T follicular helper cell (primary cell): ENCODE results near the gene ARHGEF7.

ENCODE experiments used
- DNase-seq: peaks from one replicate; pipeline ENCODE4 v3.0.0-alpha.2; 2020; ENCODE audit warnings: low read depth

ARHGEF7 gene

GRCh38 chr13:111139873-111140561, 24.9 kb downstream of the ARHGEF7 start:
- no peak for DNase-seq

GRCh38 chr13:111140562-111141105, 25.5 kb downstream of the ARHGEF7 start:
- DNase-seq, result no peak

GRCh38 chr13:111142472-111142871, 27.4 kb downstream of the ARHGEF7 start:
- DNase-seq, result no peak

- no peak for DNase-seq
Observed at GRCh38 chr13:111143865-111144540, 28.9 kb downstream of the ARHGEF7 start.

DNA sequence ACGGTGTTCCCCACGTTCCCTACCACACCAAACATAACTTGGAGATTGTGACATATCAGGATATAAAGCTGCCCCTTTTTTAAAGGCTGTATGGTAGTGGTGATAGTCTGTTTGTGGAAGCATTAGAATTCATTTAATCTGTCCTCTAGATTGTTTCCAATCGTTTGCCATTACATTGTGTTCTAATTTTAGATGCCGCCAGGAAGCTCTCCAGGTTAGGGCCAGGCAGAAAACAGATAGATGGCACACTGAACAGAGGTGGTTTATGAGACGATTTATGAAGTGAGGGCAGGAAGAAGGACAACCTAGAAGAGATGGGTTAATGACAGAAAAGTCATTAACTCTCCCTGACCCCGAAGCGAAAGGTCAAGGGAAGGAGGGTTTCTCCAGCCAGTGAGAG, 30.0 kb downstream of the ARHGEF7 start:
- no peak for DNase-seq

- DNase-seq, result no peak
Observed at GRCh38 chr13:111145506-111145905, 30.4 kb downstream of the ARHGEF7 start.

DNA sequence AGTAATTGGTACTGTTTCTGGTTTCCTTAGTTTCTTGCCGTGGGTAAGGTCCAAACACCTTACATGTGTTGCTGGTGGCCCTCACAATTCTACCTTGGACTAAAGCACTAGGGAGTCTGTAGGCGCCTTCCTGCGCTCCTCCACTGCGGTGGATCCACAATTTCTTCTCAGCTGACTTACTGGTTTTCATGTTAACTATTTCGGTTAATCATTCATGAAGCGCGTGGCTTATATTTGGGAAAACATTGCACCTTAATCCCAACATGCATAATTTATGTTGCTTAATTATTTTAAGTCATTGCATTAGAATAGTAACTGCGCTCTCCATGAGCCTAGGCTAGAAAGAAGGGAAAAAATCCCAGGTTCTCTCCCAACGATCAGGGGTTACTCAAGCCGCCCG, 37.7 kb downstream of the ARHGEF7 start:
- no peak for DNase-seq

GRCh38 chr13:111153279-111153976, 38.3 kb downstream of the ARHGEF7 start:
- peak; percentile 88 for DNase-seq

DNA sequence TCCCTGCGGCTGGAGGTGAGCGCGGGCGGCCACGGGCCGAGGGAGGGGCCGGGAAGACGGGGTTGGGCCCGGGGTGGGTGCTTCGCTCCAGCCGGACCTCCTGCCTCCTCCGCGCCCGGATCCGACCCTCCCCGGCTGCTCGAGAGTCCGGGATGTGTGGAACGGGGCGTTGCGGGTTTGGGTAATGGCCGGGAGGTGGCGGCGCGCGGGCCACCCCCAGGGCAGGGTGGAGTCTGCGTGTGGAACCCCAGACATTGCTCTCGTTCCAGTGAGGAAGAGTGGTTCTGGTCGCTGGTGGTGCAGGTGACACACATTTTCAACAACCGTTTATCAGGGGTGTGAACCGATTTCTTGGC, 38.8 kb downstream of the ARHGEF7 start:
- DNase-seq, result peak; percentile 31

GRCh38 chr13:111156421-111156820, 41.3 kb downstream of the ARHGEF7 start:
- no peak for DNase-seq

DNA sequence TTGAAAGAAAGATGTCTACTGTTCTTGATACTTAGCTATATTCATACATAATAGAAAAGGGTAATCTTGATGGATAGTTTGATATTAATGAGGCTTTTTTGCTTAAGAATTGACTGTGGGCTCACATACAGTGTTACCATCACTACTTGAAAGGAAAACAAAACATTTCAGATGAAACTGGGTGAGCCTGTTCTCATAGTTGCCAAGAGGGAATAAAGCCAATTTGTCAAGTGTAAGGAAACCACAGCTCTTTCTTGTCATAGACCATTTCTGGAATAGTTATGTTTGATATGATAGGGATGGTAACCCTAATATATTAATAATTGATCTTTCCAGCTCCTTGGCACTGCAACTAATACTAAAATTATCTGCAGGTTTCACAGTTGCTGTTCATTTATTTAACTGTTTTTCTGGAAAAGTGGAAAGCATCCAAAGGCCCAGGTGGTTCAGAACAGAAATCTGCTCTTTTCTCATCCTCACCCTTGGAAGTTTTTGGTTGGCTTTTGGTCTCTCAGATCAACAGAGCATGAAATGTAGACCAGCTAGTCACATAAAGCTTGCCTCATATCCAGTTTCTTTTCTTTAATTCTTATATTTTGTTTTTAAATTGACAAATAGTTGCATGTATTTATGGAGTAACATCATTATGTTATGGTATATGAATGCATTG, 43.2 kb downstream of the ARHGEF7 start:
- no peak for DNase-seq

DNA sequence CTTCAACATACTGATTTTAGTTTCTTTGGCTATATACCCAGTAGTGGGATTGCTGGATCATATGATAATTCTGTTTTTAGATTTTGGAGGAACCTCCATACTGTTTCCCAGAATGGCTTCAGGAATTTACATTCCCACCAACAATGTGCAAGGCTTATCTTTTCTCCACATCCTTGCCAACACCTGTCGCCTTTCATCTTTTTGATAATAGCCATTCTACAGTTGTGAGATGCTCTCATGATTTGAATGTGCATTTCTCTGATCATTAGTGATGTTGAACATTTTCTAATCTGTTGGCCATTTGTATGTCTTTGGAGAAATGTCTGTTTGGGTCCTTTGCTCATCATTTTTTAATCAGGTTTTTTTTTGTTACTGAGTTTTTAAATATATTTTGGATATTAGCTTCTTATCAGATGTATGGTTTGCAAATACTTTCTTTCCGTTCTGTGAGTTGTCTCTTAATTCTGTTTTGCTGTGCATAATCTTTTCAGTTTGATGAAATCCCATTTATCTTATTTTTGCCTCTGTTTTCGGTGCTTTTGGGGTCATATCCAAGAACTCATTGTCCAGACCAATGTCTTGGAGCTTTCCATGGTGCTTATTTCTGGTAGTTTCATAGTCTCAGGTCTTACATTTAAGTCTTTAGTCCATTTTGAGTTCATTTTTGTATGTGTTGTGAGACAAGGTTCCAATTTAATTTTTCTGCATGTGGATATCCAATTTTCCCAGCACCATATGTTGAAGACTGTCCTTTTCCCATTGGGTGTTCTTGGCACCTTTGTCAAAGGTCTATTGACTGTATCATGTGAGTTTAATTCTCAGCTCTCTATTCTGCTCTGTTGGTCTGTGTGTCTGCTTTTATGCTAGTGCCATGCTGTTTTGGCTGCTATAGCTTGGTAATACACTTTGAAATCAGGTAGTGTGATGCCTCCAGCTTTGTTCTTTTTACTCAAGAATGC, 44.5 kb downstream of the ARHGEF7 start:
- no peak for DNase-seq

DNA sequence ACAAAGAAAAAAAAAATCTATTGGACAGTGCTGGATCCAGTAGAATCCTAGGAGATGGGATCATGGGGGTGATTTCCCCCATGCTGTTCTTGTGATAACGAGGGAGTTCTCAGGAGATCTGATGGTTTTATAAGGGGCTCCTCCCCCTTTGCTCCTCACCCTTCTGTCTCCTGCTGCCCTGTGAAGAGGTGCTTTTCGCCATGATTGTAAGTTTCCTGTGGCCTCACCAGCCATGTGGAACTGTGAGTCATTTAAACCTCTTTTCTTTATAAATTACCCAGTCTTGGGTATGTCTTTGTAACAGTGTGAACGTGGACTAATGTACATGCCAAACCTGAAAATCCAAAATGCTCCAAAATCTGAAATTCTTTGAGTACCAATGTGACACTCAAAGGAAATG, 45.5 kb downstream of the ARHGEF7 start:
- DNase-seq, result no peak

GRCh38 chr13:111161601-111162600, 46.8 kb downstream of the ARHGEF7 start:
- DNase-seq, result no peak

GRCh38 chr13:111165241-111166010, 50.3 kb downstream of the ARHGEF7 start:
- DNase-seq, result no peak

DNA sequence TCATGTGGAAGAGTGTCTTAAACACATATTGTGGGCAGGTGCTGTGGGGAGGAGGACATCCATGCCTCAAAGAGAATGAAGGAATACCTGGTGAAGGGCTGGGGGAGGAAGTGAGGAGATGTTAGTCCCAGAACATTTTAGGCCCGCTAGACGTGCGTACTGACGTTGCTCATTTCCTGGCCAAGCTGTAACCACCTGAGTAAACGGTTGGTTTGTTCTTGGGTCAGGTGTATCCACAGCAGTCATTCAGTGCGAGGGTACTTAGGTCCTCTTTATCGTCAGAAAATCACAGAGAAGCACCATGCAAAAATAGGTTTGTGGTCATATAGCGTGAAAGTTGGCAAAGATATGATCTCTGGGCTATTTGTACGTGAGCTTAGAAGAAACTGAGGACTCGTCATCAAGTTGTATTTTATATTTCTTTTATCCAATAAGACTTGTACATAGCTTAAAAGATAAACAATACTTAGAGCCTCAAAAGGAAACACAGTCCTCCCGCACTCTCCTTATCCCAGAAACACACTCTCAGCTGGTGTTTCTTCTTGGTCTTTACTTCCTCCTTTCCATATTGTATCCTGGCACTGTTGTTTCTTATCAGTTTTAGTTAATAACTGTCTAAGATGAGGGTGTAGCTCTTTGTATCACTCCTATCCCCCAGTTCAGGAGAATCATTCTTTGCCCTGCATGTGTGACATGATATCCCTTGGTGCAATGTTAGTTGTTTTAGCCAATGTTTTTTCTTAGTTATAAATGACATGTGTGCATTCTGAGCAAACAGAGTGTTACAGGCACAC, 52.0 kb downstream of the ARHGEF7 start:
- no peak for DNase-seq

DNA sequence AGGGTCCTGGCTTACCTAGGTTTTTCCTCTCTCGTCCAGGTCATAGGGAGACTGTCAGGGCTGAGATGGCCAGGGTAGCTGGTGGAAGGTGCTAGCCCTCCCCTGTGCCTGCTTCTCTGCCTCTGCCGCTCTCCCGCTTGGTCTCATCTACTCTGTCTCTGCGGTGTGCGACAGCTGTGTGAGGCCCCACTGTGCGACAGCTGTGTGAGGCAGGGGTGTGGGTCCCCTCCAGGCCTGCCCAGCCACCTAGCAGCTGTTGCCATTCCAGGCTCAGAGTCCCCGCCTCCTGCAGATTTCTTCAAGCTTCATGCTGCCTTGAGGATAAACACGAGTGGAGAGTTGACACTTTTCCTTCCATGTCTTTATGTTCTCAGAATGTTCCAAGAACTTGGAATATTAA, 53.0 kb downstream of the ARHGEF7 start:
- DNase-seq, result no peak

DNA sequence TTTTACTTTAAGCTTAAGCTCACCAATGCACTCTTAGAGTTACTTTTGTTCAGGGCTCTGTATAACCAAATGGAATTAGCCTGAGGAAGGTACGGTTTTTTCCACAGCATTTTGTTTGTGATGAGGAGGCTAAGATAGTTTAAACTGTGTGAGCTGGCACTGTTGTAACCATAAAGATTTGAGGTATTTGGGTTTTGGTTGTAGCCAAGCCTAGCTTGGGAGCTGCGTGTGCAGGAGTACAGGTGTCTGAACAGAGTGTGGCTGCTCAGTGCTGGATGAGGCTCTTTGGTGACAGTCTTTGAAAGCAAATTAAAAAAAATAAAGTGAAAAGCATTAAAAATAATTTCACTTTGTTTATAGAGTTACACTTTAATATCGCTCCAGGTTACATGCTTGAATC, 56.0 kb downstream of the ARHGEF7 start:
- no peak for DNase-seq
